Smooth muscle cell (in vitro differentiated cells): ENCODE results near the gene C16orf54. TPM values are rescaled to one million over a fixed set of nuclear protein-coding genes. Genes with fewer than 3 reads are reported as not detected.
"Not testable (repeated sequence)": the region's sequence is repeated elsewhere in the genome, so short reads cannot be mapped to it uniquely, and the experiment has no call there.

Source experiments
- DNase-seq: peaks from one replicate; lab custom pipeline; 2025; ENCODE audit not compliant: unreplicated experiment; lab: John Stamatoyannopoulos, UW
- H2AFZ ChIP-seq: fragments of 200-600 bp; sonication (generic); 2 replicates; pipeline ENCODE4 v1.6.0; 2016; ENCODE audit warnings: antibody characterized with exemption, low read depth, mild to moderate bottlenecking
- H3F3A ChIP-seq: fragments of 200-600 bp; sonication (generic); 2 replicates; pipeline ENCODE4 v1.6.0; 2017; ENCODE audit warnings: antibody characterized with exemption, low read depth
- H3K27ac ChIP-seq: fragments of 200-600 bp; sonication (generic); 2 replicates; pipeline ENCODE4 v1.5.1; 2016; ENCODE audit warnings: low read depth, mild to moderate bottlenecking
- H3K27me3 ChIP-seq: fragments of 200-600 bp; sonication (generic); 2 replicates; pipeline ENCODE4 v1.6.1; 2016; ENCODE audit warnings: low read depth, mild to moderate bottlenecking
- H3K36me3 ChIP-seq: fragments of 200-600 bp; sonication (generic); 2 replicates; pipeline ENCODE4 v1.5.1; 2016; ENCODE audit warnings: low read depth
- H3K4me1 ChIP-seq: fragments of 200-600 bp; sonication (generic); 2 replicates; pipeline ENCODE4 v1.5.1; 2016; ENCODE audit warnings: low read depth
- H3K4me2 ChIP-seq: fragments of 200-600 bp; sonication (generic); 2 replicates; pipeline ENCODE4 v1.6.0; 2016; ENCODE audit warnings: mild to moderate bottlenecking
- H3K4me3 ChIP-seq: fragments of 200-600 bp; sonication (generic); 2 replicates; pipeline ENCODE4 v1.5.1; 2016; ENCODE audit warnings: mild to moderate bottlenecking
- H3K79me2 ChIP-seq: fragments of 200-600 bp; sonication (generic); 2 replicates; pipeline ENCODE4 v1.6.0; 2016; ENCODE audit warnings: low read depth, mild to moderate bottlenecking
- H3K9ac ChIP-seq: fragments of 200-600 bp; sonication (generic); 2 replicates; pipeline ENCODE4 v1.6.0; 2016; ENCODE audit warnings: low read depth
- H3K9me3 ChIP-seq: fragments of 200-600 bp; sonication (generic); replicated peaks from 2 replicates; pipeline ENCODE4 v1.5.1; 2016; ENCODE audit warnings: low read depth
- H4K20me1 ChIP-seq: fragments of 200-600 bp; sonication (generic); 2 replicates; pipeline ENCODE4 v1.6.0; 2016; ENCODE audit warnings: low read depth
- CTCF ChIP-seq: fragments of 200-600 bp; sonication (generic); IDR thresholded peaks from 2 replicates; pipeline ENCODE4 v1.5.1; 2017; ENCODE audit warnings: borderline replicate concordance, mild to moderate bottlenecking, antibody characterized with exemption; ENCODE audit not compliant: insufficient read depth, poor library complexity, severe bottlenecking
- WGBS: methylation state at CpG from one replicate; pipeline ENCODE4 v1.1.7; 2016; ENCODE audit warnings: low lambda C conversion rate; 5-methylcytosine and 5-hydroxymethylcytosine counted together
- polyA plus RNA-seq: library from polyadenylated mRNA; unstranded; fragments of >200 nt; fragmentation: Nextera tagmentation; extraction: Ambion mirVana; gene quantifications from 2 replicates; pipeline ENCODE4 v1.2.1, GENCODE V29; 2016
- total RNA-seq: library from RNA; depleted of rRNA; stranded (reverse); fragments of >200 nt; gene quantifications from 2 replicates; pipeline ENCODE4 v1.2.3, GENCODE V29; 2014

Gene C16orf54
- total and polyA plus RNA-seq, 2 experiments from 2014 or later, result not detected

- DNase-seq, result no peak
- Histone ChIP-seq H3K9ac (no peak overlapping the region), H3K4me3 (peak overlapping the region; percentile 25), H3F3A (no peaks in the 10 kb centered on the region), H3K4me1 (peaks cover 11% of the 10 kb centered on the region), H3K79me2 (no peaks in the 10 kb centered on the region), H3K27ac (no peak overlapping the region), H3K36me3 (no peaks in the 10 kb centered on the region), H4K20me1 (no peaks in the 10 kb centered on the region), H3K4me2 (peak overlapping the region; percentile 78), H3K27me3 (no peaks in the 10 kb centered on the region), H2AFZ (peak overlapping the region; percentile 36), H3K9me3 (no peaks in the 10 kb centered on the region)
- TF ChIP-seq CTCF, result no peak
- 17% methylated on average over 16 of the region's 16 CpGs for WGBS
These were observed 36.7 kb downstream of the C16orf54 start for GRCh38 chr16:29708917-29709600.

- WGBS, result 100% methylated on average over 1 of the region's 1 CpG
- H4K20me1 ChIP-seq, result not testable (repeated sequence)
These were observed 38.6 kb downstream of the C16orf54 start for GRCh38 chr16:29707160-29707559.

GRCh38 chr16:29705030-29705429, 40.8 kb downstream of the C16orf54 start:
- no peaks in the 10 kb centered on the region for H3F3A ChIP-seq
- no peak overlapping the region for H3K4me3 ChIP-seq
- no peaks in the 10 kb centered on the region for H3K27me3 ChIP-seq
- H3K4me2 ChIP-seq, result no peak overlapping the region
- no peak for TF ChIP-seq CTCF
- H3K79me2 ChIP-seq, result no peaks in the 10 kb centered on the region
- H3K36me3 ChIP-seq, result no peaks in the 10 kb centered on the region
- no peaks in the 10 kb centered on the region for H3K9me3 ChIP-seq
- DNase-seq, result no peak
- no peak overlapping the region for H3K27ac ChIP-seq
- H4K20me1 ChIP-seq, result no peaks in the 10 kb centered on the region
- WGBS, result 65% methylated on average over 2 of the region's 2 CpGs
- H2AFZ ChIP-seq, result no peak overlapping the region
- no peak overlapping the region for H3K9ac ChIP-seq
- H3K4me1 ChIP-seq, result peaks cover 9% of the 10 kb centered on the region

More at GRCh38 chr16:29707160-29707559, 38.6 kb downstream of the C16orf54 start:
- peaks cover 11% of the 10 kb centered on the region for H3K4me1 ChIP-seq
- H2AFZ ChIP-seq, H3K36me3 ChIP-seq, H3F3A ChIP-seq, H3K79me2 ChIP-seq, H3K27ac ChIP-seq, H3K4me2 ChIP-seq, DNase-seq, H3K9ac ChIP-seq, H3K9me3 ChIP-seq, H3K27me3 ChIP-seq, H3K4me3 ChIP-seq: not testable (repeated sequence)

GRCh38 chr16:29702269-29702668, 43.5 kb downstream of the C16orf54 start:
- Histone ChIP-seq H3K4me1 (no peaks in the 10 kb centered on the region), H3K4me2 (no peak overlapping the region), H3K4me3 (no peak overlapping the region), H3K27me3 (no peaks in the 10 kb centered on the region), H3K79me2 (no peaks in the 10 kb centered on the region), H3K27ac (no peak overlapping the region), H3K36me3 (no peaks in the 10 kb centered on the region), H3K9me3 (no peaks in the 10 kb centered on the region), H3K9ac (no peak overlapping the region), H4K20me1 (peaks cover 4% of the 10 kb centered on the region), H2AFZ (no peak overlapping the region), H3F3A (no peaks in the 10 kb centered on the region)
- TF ChIP-seq CTCF, result no peak
- DNase-seq, result no peak
- WGBS, result 82% methylated on average over 13 of the region's 13 CpGs
